ENCODE results near the gene AEBP2.
"Not testable (repeated sequence)": the region's sequence is repeated elsewhere in the genome, so short reads cannot be mapped to it uniquely, and the experiment has no call there.

DNA sequence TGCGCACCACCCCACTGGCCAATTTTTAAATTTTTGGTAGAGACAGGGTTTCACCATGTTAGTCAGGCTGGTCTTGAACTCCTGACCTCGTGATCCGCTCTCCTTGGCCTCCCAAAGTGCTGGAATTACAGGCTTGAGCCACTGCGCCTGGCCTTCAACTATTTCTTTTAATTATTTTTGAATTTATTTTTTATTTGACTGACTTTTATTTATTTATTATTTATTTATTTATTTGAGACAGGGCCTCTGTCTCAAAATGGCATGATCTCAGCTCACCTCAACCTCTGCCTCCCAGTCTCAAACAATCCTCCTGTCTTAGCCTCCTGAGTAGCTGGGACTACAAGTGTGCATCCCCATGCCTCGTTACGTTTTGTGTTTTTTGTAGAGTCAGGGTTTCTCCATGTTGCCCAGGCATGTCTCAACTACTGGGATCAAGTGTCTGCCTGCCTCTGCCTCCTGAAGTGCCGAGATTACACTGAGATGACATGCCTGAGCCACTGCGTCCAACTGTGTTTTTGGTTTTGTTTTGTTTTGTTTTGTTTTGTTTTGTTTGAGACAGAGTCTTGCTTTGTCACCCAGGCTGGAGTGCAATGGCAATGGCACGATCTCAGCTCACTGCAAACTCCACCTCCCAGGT, 38.5 kb upstream of the AEBP2 start:
- TF ChIP-seq, protein P1, sequence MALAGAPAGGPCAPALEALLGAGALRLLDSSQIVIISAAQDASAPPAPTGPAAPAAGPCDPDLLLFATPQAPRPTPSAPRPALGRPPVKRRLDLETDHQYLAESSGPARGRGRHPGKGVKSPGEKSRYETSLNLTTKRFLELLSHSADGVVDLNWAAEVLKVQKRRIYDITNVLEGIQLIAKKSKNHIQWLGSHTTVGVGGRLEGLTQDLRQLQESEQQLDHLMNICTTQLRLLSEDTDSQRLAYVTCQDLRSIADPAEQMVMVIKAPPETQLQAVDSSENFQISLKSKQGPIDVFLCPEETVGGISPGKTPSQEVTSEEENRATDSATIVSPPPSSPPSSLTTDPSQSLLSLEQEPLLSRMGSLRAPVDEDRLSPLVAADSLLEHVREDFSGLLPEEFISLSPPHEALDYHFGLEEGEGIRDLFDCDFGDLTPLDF (CRISPR knock-in tag; IDR thresholded peaks at IDR 0.05) = not testable (repeated sequence)
- not testable (repeated sequence) for TF ChIP-seq SRSF4 (IDR thresholded peaks at IDR 0.05; ENCODE audit: low read depth, low read length, poor library complexity, severe bottlenecking); RAD21 (CRISPR knock-in tag; IDR thresholded peaks at IDR 0.05); NFKBIZ (CRISPR knock-in tag; IDR thresholded peaks at IDR 0.05); ZBTB7B (CRISPR knock-in tag; IDR thresholded peaks at IDR 0.05); ZBTB7A (CRISPR knock-in tag; IDR thresholded peaks at IDR 0.05); TBL1XR1 (IDR thresholded peaks at IDR 0.05; ENCODE audit: borderline replicate concordance, low read length, partially characterized antibody)
- TF ChIP-seq, protein P2, sequence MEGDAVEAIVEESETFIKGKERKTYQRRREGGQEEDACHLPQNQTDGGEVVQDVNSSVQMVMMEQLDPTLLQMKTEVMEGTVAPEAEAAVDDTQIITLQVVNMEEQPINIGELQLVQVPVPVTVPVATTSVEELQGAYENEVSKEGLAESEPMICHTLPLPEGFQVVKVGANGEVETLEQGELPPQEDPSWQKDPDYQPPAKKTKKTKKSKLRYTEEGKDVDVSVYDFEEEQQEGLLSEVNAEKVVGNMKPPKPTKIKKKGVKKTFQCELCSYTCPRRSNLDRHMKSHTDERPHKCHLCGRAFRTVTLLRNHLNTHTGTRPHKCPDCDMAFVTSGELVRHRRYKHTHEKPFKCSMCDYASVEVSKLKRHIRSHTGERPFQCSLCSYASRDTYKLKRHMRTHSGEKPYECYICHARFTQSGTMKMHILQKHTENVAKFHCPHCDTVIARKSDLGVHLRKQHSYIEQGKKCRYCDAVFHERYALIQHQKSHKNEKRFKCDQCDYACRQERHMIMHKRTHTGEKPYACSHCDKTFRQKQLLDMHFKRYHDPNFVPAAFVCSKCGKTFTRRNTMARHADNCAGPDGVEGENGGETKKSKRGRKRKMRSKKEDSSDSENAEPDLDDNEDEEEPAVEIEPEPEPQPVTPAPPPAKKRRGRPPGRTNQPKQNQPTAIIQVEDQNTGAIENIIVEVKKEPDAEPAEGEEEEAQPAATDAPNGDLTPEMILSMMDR (CRISPR knock-in tag; IDR thresholded peaks at IDR 0.05) = not testable (repeated sequence)
- TF ChIP-seq, protein P3, sequence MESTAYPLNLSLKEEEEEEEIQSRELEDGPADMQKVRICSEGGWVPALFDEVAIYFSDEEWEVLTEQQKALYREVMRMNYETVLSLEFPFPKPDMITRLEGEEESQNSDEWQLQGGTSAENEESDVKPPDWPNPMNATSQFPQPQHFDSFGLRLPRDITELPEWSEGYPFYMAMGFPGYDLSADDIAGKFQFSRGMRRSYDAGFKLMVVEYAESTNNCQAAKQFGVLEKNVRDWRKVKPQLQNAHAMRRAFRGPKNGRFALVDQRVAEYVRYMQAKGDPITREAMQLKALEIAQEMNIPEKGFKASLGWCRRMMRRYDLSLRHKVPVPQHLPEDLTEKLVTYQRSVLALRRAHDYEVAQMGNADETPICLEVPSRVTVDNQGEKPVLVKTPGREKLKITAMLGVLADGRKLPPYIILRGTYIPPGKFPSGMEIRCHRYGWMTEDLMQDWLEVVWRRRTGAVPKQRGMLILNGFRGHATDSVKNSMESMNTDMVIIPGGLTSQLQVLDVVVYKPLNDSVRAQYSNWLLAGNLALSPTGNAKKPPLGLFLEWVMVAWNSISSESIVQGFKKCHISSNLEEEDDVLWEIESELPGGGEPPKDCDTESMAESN (CRISPR knock-in tag; conservative IDR thresholded peaks at IDR 0.05) = not testable (repeated sequence)
